BE2C (cell line): Measurements from ENCODE around the gene P2RY6.

Experiments used
- DNase-seq: peaks from one replicate; pipeline ENCODE4 v3.0.0-alpha.2; 2020
- H3K27me3 ChIP-seq: fragments of 250-450 bp; sonication (Bioruptor Pico); 2 replicates; pipeline ENCODE4 v1.5.1; 2020; ENCODE audit warnings: mild to moderate bottlenecking
- H3K36me3 ChIP-seq: fragments of 250-450 bp; sonication (Bioruptor Pico); 2 replicates; pipeline ENCODE4 v1.5.1; 2020; ENCODE audit warnings: mild to moderate bottlenecking
- H3K4me1 ChIP-seq: fragments of 250-450 bp; sonication (Bioruptor Pico); 2 replicates; pipeline ENCODE4 v1.5.1; 2020
- H3K4me3 ChIP-seq: 2 replicates; pipeline ENCODE4 v1.5.1; 2011; ENCODE audit warnings: low read depth, low read length
- H3K9me3 ChIP-seq: fragments of 250-450 bp; sonication (Bioruptor Pico); 2 replicates; pipeline ENCODE4 v1.5.1; 2020
- CTCF ChIP-seq: IDR thresholded peaks from 2 replicates; pipeline ENCODE4 v1.5.1; 2012; ENCODE audit warnings: mild to moderate bottlenecking, low read depth, low read length

The P2RY6 gene

GRCh38 chr11:73297231-73297590 is 25.1 kb downstream of the P2RY6 start:
- no peaks in the 10 kb centered on the region for H3K9me3 ChIP-seq

GRCh38 chr11:73297702-73298101 is 25.6 kb downstream of the P2RY6 start:
- DNase-seq: no peak
- no peak for TF ChIP-seq CTCF
- no peaks in the 10 kb centered on the region for H3K9me3 ChIP-seq

More at GRCh38 chr11:73297231-73297590, 25.1 kb downstream of the P2RY6 start:
- H3K36me3 ChIP-seq: peaks cover 44% of the 10 kb centered on the region
- no peak overlapping the region for H3K4me3 ChIP-seq
- peaks cover 3% of the 10 kb centered on the region for H3K4me1 ChIP-seq
- TF ChIP-seq CTCF: no peak
- DNase-seq: no peak
- H3K27me3 ChIP-seq: no peaks in the 10 kb centered on the region

GRCh38 chr11:73298233-73298632 is 26.1 kb downstream of the P2RY6 start:
- H3K9me3 ChIP-seq: no peaks in the 10 kb centered on the region
- TF ChIP-seq CTCF: no peak
- H3K36me3 ChIP-seq: peaks cover 44% of the 10 kb centered on the region
- no peak overlapping the region for H3K4me3 ChIP-seq
- peaks cover 3% of the 10 kb centered on the region for H3K4me1 ChIP-seq
- no peaks in the 10 kb centered on the region for H3K27me3 ChIP-seq
- no peak for DNase-seq

More at GRCh38 chr11:73297702-73298101, 25.6 kb downstream of the P2RY6 start:
- Histone ChIP-seq H3K27me3 (no peaks in the 10 kb centered on the region), H3K36me3 (peaks cover 44% of the 10 kb centered on the region), H3K4me1 (peaks cover 3% of the 10 kb centered on the region), H3K4me3 (no peak overlapping the region)

GRCh38 chr11:73299751-73300150 is 27.6 kb downstream of the P2RY6 start:
- no peak for DNase-seq

GRCh38 chr11:73306069-73306841 is 34.1 kb downstream of the P2RY6 start:
- TF ChIP-seq CTCF: peak; percentile 27; the same call in 1 of the 2 replicates
- Histone ChIP-seq H3K27me3 (no peaks in the 10 kb centered on the region), H3K4me1 (no peaks in the 10 kb centered on the region; the same call in 1 of the 2 replicates), H3K9me3 (no peaks in the 10 kb centered on the region), H3K36me3 (no peaks in the 10 kb centered on the region), H3K4me3 (no peak overlapping the region; the same call in 1 of the 2 replicates)
- no peak for DNase-seq

More at GRCh38 chr11:73299751-73300150, 27.6 kb downstream of the P2RY6 start:
- Histone ChIP-seq H3K9me3 (no peaks in the 10 kb centered on the region), H3K27me3 (no peaks in the 10 kb centered on the region), H3K36me3 (peaks cover 43% of the 10 kb centered on the region), H3K4me3 (no peak overlapping the region), H3K4me1 (peaks cover 3% of the 10 kb centered on the region)
- no peak for TF ChIP-seq CTCF

- no peaks in the 10 kb centered on the region for H3K27me3 ChIP-seq
- TF ChIP-seq CTCF: no peak
- DNase-seq: no peak
- peak overlapping the region; percentile 50 for H3K4me3 ChIP-seq
- no peaks in the 10 kb centered on the region; the same call in 1 of the 2 replicates for H3K4me1 ChIP-seq
- no peaks in the 10 kb centered on the region for H3K9me3 ChIP-seq
- H3K36me3 ChIP-seq: no peaks in the 10 kb centered on the region
Measured at GRCh38 chr11:73306977-73307322, 34.8 kb downstream of the P2RY6 start.
